SK-N-SH (cell line): ENCODE data around the gene GPR55.

Experiments
- CTCF ChIP-seq: fragments of 200-600 bp; sonication (generic); IDR thresholded peaks from 2 replicates; pipeline ENCODE4 v1.6.1; 2017; ENCODE audit warnings: antibody characterized with exemption, mild to moderate bottlenecking, moderate library complexity
- EP300 ChIP-seq, 2 experiments: IDR thresholded peaks; 2 replicates each; pipeline versions ENCODE4 v1.4.0 to v1.6.1; 2012; ENCODE audit warnings: borderline replicate concordance in 1 of 2, low read depth in 1 of 2, low read length in 1 of 2
- EZH2phosphoT487 ChIP-seq: fragments of 200-600 bp; sonication (generic); IDR thresholded peaks from 2 replicates; pipeline ENCODE4 v1.6.1; 2017; ENCODE audit warnings: low read depth, mixed run types, mild to moderate bottlenecking, antibody characterized with exemption, moderate library complexity, borderline replicate concordance
- GABPA ChIP-seq: IDR thresholded peaks from 2 replicates; pipeline ENCODE4 v1.4.0; 2012; ENCODE audit warnings: low read depth, mild to moderate bottlenecking
- RAD21 ChIP-seq: IDR thresholded peaks from 2 replicates; pipeline ENCODE4 v1.6.1; 2012; ENCODE audit warnings: mild to moderate bottlenecking, low read length
- RCOR1 ChIP-seq: fragments of 150-350 bp; IDR thresholded peaks from 2 replicates; pipeline ENCODE4 v1.6.1; 2017; ENCODE audit warnings: antibody characterized with exemption, low read length
- SIN3A ChIP-seq: IDR thresholded peaks from 2 replicates; pipeline ENCODE4 v1.6.1; 2012; ENCODE audit warnings: low read depth, mild to moderate bottlenecking, low read length, moderate library complexity, borderline replicate concordance
- YY1 ChIP-seq: IDR thresholded peaks from 2 replicates; pipeline ENCODE4 v1.4.0; 2012; ENCODE audit warnings: low read depth, mild to moderate bottlenecking
- TF ChIP-seq, protein P1 (sequence below): fragments of 150-350 bp; IDR thresholded peaks from 2 replicates; pipeline ENCODE4 v1.6.1; 2017; ENCODE audit warnings: antibody characterized with exemption, low read length, low read depth, borderline replicate concordance

DNA sequence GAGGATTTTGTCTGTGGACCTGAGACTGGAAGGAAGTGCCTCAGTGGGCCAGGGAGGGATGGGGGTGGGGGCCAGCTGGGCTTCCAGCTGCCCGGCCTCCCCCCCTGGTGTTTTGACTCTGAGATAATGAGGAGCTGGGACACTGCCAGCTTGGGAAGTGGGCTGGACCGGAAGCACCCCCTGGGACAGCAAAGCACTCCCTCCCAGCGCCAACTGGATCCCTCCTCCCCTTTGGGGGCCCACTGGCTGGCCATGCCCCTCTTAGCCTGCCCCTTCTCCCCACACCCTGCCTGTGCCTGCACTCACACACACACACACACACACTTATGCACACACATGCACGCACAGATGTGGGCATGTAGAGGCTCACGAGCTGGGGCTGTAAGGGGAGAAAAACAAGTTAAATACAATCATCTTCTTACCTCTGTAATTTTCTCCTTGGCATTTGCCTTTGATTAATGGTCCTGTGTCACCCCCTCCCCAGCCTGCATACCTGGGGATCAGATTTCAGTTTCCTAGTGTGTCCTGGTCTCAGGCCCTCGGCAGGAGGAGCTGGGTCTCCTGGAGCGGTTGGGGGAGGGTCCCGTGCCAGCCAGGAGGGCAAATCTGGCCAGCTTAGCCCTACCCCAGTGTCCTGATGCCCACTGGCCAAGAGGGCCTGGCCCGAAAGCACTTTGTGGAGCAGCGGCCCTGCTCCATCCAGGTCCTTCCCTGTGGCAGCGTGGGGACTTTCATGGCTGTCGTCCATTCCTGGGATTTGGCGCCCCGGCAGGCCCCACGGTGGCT, 56.7 kb downstream of the GPR55 start:
- TF ChIP-seq CTCF (no peak), SIN3A (no peak), EP300 (IDR thresholded peaks at IDR 0.05; ENCODE audit: borderline replicate concordance in 1 of 2, low read depth in 1 of 2, low read length in 1 of 2) (no peak), RAD21 (no peak), GABPA (no peak), RCOR1 (no peak), YY1 (no peak), EZH2phosphoT487 (no peak)
- TF ChIP-seq, protein P1, sequence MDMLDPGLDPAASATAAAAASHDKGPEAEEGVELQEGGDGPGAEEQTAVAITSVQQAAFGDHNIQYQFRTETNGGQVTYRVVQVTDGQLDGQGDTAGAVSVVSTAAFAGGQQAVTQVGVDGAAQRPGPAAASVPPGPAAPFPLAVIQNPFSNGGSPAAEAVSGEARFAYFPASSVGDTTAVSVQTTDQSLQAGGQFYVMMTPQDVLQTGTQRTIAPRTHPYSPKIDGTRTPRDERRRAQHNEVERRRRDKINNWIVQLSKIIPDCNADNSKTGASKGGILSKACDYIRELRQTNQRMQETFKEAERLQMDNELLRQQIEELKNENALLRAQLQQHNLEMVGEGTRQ: no peak
